ES-I3 (cell line): ENCODE data around the gene ASTN1.

Experiments used
- H3K36me3 ChIP-seq: 2 replicates; pipeline ENCODE4 v1.6.1; 2013; ENCODE audit warnings: mild to moderate bottlenecking, low read length, control low read depth, moderate library complexity; ENCODE audit not compliant: insufficient read depth
- H3K4me1 ChIP-seq: 2 replicates; pipeline ENCODE4 v1.6.1; 2013; ENCODE audit warnings: mild to moderate bottlenecking, control low read depth, low read length; ENCODE audit not compliant: insufficient read depth
- H3K9ac ChIP-seq: 2 replicates; pipeline ENCODE4 v1.6.1; 2013; ENCODE audit warnings: low read depth, mild to moderate bottlenecking, low read length, moderate library complexity
- H3K9me3 ChIP-seq: 2 replicates; pipeline ENCODE4 v1.6.1; 2013; ENCODE audit warnings: mild to moderate bottlenecking, low read length, moderate library complexity; ENCODE audit not compliant: control insufficient read depth, insufficient read depth

Gene ASTN1

DNA sequence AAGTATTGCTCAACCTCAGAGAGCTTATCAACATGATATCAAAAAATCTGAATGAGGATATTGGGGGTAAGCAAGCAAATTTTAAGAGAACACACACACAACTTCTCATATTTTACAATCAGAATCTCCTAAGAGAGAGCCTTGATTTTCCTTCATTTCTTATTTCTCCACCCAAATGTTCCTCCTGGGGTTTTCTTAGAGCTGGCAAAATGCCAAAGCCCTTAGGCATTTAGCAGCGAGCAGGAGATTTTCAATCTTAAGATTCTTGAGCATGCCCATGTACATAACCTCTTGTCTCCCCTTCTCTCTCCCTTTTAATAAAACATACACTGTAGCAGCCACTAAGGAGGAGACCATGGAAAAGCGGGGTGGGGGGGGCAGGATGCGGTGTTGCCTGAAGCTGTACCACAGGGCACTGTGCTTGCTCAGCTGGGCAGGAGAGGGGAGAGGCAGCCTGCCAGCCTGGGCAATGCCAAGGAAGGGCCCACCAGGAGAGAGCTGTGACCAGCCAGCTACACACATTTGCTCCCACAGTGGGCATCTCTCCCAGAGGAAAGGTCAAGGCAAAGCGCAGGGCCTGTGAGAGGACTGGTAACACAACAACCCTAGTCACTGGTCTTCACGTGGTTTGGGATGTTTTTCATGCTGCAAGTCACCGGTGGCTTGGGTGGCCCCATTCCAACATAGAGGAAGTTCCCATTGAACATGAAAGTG, 10.6 kb upstream of the ASTN1 start:
- H3K9me3 ChIP-seq, result no peaks in the 10 kb centered on the region
- H3K36me3 ChIP-seq, result no peaks in the 10 kb centered on the region
- no peak overlapping the region for H3K9ac ChIP-seq

DNA sequence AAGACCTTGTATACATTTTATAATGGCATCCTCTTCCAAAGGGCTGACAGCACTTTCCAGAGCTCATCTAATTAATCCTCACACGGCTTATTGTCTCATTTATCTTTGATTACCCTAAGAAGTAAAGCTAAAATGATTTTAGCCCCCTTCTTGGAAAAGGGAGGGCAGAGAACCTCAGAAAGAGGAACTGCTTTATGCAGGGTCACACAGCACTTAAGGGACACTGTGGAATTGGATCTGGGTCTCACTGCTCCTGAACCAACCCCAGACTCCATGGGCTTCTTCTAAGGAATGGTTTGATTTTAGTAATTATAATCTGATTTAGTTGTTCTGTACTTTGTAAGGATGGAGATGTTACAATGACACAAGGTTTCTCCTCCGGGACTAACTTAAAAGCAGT, 9.5 kb upstream of the ASTN1 start:
- peaks cover 3% of the 10 kb centered on the region; the same call in 1 of the 2 replicates for H3K4me1 ChIP-seq
- H3K9ac ChIP-seq, result no peak overlapping the region
- no peaks in the 10 kb centered on the region for H3K9me3 ChIP-seq
- no peaks in the 10 kb centered on the region for H3K36me3 ChIP-seq

More for the DNA sequence above, 10.6 kb upstream of the ASTN1 start:
- H3K4me1 ChIP-seq, result peaks cover 3% of the 10 kb centered on the region; the same call in 1 of the 2 replicates

DNA sequence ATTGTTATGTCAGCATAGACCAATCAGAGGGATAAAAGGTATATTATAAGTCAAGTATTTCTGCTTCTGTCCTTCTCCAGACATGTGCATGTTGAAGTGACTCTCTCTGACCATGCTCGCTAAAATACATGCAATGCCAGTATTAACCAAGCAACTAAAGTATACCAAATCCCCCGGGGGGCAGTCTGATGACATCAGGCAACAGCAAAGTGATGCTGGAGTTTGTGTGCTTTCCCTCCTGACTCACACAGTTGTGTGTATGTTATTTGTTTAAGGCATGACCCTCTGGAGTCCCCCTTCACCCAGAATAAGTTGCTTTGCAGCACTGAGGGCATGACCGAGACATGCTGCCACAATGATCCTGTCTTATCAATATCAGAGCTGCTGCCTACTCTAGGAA, 8.4 kb upstream of the ASTN1 start:
- Histone ChIP-seq H3K9ac (no peak overlapping the region), H3K4me1 (peaks cover 3% of the 10 kb centered on the region; the same call in 1 of the 2 replicates), H3K9me3 (no peaks in the 10 kb centered on the region)

DNA sequence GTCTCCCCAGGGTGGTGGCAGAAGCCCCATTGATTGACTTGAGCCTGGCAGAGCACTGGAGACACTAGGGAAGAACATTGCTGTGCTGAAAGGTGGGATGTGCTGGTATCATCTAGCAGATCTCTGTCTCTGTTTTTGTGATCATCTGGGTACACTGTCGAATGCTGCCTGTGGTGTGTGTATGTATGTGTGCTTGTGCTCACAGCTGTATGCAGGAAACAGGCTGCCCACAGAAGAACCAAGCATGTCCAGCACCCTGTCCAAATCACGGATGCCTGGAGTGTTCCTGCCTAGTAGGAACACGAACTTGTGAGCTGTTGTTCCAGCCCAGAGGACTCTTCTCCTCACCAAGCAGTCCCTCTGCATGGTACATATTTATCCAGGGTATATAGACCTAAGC, 7.8 kb upstream of the ASTN1 start:
- Histone ChIP-seq H3K9ac (no peak overlapping the region), H3K4me1 (peaks cover 3% of the 10 kb centered on the region; the same call in 1 of the 2 replicates), H3K36me3 (no peaks in the 10 kb centered on the region), H3K9me3 (no peaks in the 10 kb centered on the region)

More for the DNA sequence above, 8.4 kb upstream of the ASTN1 start:
- no peaks in the 10 kb centered on the region for H3K36me3 ChIP-seq

DNA sequence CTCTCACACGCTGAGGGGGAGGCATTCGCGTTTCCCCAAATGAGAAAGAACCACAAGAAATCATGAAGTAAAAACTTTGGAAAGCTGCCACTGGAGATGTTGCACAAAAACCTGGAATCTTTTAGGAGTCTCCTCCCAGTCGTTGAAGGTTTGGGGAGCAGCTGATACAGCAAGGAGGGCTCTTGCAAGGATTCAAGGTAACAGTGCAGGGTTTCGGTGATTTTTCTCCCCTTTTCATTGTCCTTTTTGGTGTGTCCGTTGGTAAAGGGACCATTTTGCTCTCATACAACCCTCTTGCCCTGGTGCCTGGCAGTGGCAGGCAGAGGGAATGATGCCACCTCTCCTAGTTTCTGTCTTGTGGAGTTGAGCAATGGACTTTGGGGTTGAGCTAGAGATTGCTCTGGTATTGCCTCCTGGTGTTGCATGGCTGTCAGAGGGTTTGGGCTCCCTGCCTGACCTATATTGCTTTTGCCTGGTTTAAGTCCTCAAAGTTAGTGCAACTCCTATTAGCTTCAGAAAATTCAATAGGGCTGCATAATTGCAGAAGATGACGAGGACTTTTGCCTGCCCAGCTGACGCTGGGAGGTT, 7.1 kb upstream of the ASTN1 start:
- peak overlapping the region; percentile 35; the same call in 1 of the 2 replicates for H3K9ac ChIP-seq
- no peaks in the 10 kb centered on the region for H3K9me3 ChIP-seq
- peaks cover 3% of the 10 kb centered on the region; the same call in 1 of the 2 replicates for H3K4me1 ChIP-seq
- no peaks in the 10 kb centered on the region for H3K36me3 ChIP-seq

DNA sequence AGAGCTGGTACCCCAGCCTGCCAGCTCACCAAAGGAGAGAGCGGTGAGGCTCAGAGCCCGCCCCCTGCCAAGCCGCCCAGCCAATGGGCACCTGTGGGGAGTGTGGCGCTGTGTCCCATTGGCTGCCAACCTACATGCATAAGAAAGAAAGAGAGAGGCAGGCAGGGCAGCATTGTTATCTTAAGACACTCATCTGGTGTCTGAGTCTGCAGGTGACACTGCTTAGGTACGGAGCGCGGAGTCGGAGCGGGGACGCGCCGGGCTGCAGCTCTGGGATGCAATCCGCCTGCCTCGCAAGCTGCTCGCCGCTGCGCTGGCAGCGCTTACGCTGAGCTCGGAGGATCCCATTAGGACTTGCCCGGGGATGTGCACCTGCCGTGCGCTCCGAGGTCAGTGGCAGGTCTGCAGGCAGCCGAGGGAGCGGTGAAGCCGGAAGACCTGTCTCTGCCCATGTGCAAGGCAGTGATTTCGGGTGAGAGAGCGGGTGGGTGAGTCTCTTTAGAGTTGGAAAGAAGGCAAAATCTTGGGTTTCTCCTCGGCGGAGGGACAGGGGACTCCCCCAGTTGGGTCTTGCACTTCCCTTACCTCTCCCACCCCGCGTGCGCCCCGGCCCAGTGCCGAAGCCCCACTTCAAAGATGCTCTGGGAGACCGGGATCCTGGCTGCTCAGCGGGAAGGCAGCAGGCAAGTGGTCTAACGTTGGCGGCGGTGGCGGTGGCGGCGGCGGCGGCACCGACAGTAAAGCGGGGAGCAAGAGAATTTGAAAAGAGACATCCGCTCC, 6.4 kb upstream of the ASTN1 start, which contains the start of gene BRINP2:
Gene BRINP2, plus strand, starts transcription at position 203 of the 780 bp plus-strand sequence. CDS start 58,919 bp downstream, outside the sequence.
- H3K36me3 ChIP-seq, result no peaks in the 10 kb centered on the region
- peaks cover 3% of the 10 kb centered on the region; the same call in 1 of the 2 replicates for H3K4me1 ChIP-seq
- peak within 1 kb of the TSS; percentile 35; the same call in 1 of the 2 replicates for H3K9ac ChIP-seq
- H3K9me3 ChIP-seq, result no peaks in the 10 kb centered on the region

DNA sequence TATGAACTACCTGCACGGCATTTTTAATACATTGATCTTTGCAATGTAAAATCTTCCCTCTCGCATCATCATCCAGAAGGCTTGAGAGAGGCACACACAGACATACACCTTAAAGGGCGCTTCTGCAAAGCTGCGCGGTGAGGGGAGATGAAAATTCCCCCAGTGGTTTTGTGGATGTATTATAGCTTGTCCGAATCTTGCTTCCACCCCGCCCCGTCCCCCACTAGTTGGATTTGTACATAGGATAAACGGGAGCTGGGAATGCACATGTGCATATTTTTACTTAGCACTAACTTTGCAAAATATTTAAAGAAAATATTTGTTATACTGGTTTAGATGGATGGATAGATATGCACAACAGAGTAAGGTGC, 542 bp upstream of the ASTN1 start:
- Histone ChIP-seq H3K36me3 (no peaks in the 10 kb centered on the region), H3K4me1 (no peaks in the 10 kb centered on the region), H3K9me3 (no peaks in the 10 kb centered on the region), H3K9ac (peak overlapping the region; percentile 72; the same call in 1 of the 2 replicates)

DNA sequence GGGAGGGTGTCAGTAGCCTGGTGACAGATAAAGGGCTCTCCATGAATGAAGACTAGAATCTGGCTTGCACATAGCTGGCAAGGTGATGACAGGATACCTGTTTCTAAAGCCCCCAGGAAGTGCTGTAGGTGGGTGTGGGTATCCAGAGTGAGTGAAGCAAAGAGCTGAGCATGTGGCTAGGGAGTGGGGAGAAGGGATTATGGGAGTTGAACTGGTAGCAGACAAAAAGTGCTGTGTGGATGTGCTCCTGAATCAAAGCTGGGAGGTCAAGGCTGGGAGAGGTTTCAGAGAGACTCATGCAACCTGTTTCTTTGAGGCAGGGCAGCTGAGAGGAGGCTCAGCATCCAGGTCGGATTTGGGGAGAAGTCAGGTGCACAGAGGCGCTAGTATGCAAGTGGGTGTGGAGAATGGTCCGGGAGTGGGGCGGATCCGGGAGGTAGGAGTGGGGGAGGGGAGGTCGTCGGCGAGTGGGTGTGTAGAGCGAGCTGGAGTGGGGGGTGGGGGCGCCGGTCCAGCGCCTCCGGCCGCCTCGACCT, 600 bp downstream of the ASTN1 start:
- H3K9ac ChIP-seq, result peak overlapping the region; percentile 72
- H3K36me3 ChIP-seq, result no peaks in the 10 kb centered on the region
- H3K9me3 ChIP-seq, result no peaks in the 10 kb centered on the region
- H3K4me1 ChIP-seq, result no peaks in the 10 kb centered on the region

DNA sequence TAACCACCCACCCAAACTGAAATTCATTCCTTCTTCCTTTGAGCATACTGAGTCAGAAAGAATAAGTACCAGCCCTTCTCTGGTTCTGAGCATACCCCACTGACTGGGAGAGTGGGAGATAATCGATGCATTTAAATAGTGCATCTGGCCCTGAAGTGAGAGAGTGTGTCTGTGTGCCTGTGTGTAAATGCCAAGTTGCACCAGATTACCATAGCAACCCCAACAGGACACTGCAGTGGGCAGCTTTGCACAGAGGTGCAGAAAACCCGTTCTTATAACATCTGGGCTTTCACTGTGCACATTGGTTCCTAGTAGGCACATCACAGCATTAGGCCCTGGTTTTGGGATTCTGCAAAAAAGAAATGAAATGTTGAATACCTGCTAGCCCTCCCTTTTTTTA, 2.3 kb downstream of the ASTN1 start:
- H3K9me3 ChIP-seq, result no peaks in the 10 kb centered on the region
- no peak overlapping the region for H3K9ac ChIP-seq
- no peaks in the 10 kb centered on the region for H3K36me3 ChIP-seq
- H3K4me1 ChIP-seq, result no peaks in the 10 kb centered on the region

DNA sequence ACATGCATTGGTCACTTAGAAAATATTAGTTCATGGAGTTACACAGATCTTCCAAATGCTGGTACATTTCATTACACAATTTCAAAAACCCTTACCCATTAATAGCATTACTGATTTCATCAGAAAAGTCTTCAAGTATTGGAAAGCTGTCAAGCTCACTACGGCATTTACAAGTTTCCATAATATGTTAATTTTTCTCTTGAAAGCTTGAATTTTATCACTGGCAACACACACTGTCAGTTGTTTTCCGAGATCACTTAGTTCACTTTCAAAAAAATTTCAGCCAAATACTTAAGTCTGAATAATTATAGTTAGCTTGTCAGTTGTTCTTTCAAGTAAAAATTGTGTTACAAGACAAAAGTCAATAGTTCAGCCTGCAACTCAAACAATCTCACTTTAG, 18.0 kb downstream of the ASTN1 start:
- peaks cover 5% of the 10 kb centered on the region; the same call in 1 of the 2 replicates for H3K4me1 ChIP-seq
- H3K9me3 ChIP-seq, result no peaks in the 10 kb centered on the region
- H3K36me3 ChIP-seq, result no peaks in the 10 kb centered on the region
- H3K9ac ChIP-seq, result no peak overlapping the region

DNA sequence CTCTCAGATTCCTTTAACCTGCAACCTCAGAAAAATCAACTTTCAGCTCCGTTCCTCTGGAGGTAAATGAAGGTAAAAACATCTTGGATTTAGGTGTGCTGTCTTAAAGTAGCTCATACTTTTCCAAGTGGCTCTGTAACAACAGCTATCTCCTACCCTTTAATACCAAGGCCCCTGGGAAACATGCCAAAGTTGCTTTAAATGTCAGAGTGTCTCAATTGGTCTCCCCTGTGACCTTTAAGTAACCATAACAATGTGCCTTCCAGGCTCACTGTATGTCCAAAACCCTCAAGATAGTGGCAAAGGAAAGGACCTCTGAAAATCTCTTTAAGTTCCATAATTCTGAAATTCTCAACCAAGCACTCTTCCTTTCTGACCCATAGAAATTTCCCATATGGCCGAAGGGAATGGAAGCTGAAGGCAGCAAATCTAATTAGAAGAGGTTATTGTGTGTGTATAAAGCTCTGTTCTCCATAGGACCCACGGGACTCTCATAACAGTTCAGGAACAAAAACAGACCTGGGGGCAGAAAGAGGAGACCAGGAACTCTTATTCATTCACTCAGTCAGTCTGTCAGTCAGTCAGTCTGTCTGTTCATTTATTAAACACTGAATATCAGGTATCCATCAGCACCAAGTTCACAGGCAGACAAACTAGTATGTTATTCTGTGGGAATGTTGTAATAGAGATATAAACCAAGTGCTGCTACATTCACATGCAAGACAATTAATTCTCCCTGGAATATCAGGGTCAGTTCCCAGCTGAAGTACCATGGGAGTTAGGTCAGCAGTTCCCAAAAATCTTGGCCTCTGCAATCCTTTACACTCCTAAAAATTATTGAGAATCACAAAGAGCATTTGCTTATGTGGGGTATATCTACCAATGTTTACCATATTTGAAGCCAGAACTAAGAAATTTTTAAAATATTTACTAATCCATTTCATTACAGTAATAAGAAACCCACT, 19.1 kb downstream of the ASTN1 start:
- H3K36me3 ChIP-seq, result no peaks in the 10 kb centered on the region
- H3K9ac ChIP-seq, result no peak overlapping the region
- no peaks in the 10 kb centered on the region for H3K9me3 ChIP-seq
- peaks cover 5% of the 10 kb centered on the region; the same call in 1 of the 2 replicates for H3K4me1 ChIP-seq

DNA sequence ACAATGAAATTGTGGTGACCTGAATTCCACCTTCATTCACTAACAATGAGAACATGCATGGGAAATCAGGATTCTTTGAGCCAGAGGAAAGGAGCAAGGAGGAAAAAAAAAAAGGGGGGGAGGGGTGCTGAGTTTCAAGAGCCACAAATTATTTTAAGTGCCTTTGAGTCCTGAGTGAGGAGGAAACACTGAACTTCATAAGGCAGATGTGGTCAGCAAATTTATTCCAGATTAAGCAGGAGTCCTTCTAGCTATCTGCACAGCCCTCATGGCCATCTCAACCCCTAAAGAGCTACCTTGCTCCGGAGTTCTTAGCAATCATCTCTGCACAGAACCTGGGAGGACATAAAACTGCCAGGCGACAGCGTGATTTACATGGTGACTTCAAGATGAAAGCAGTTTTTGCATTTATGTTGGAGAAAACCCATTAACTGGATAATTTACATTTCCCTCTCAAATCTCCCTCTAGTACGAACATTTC, 21.7 kb downstream of the ASTN1 start:
- Histone ChIP-seq H3K4me1 (peaks cover 5% of the 10 kb centered on the region; the same call in 1 of the 2 replicates), H3K9ac (no peak overlapping the region), H3K9me3 (no peaks in the 10 kb centered on the region), H3K36me3 (no peaks in the 10 kb centered on the region)

DNA sequence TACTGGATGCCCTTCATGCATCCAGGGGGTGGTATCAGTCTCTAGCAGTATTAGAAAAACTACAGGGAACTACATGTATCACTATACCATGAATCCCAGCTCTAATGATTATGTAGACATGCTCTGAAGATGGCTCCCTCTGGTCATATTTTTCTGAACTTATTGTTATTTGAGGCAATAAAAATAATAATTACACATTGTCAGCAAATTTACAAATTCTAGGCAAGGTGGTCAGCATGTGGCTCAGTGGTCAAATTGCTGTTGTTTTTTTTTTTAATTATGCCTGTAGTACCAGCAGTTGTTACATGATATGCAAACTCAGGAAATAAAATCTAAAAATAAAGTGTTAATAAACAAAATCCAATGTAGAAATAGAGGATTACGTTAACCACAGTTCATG, 22.5 kb downstream of the ASTN1 start:
- H3K9me3 ChIP-seq, result no peaks in the 10 kb centered on the region
- no peaks in the 10 kb centered on the region for H3K36me3 ChIP-seq
- peaks cover 5% of the 10 kb centered on the region; the same call in 1 of the 2 replicates for H3K4me1 ChIP-seq
- no peak overlapping the region for H3K9ac ChIP-seq
